HUES6 (cell line): Measurements from ENCODE around the gene BRIP1.

ENCODE experiments used
- H3K27ac ChIP-seq: 2 replicates; pipeline ENCODE4 v1.7.0; 2013; ENCODE audit warnings: low read depth, mild to moderate bottlenecking, low read length, inconsistent platforms
- H3K27me3 ChIP-seq: 2 replicates; pipeline ENCODE4 v1.6.1; 2013; ENCODE audit warnings: low read length; ENCODE audit not compliant: control insufficient read depth, insufficient read depth
- H3K36me3 ChIP-seq: 2 replicates; pipeline ENCODE4 v1.6.1; 2013; ENCODE audit warnings: low read length; ENCODE audit not compliant: control insufficient read depth, insufficient read depth
- H3K4me1 ChIP-seq: 2 replicates; pipeline ENCODE4 v1.6.1; 2013; ENCODE audit warnings: low read length; ENCODE audit not compliant: control insufficient read depth, insufficient read depth
- H3K4me3 ChIP-seq: 2 replicates; pipeline ENCODE4 v1.5.1; 2013; ENCODE audit warnings: low read depth, low read length
- H3K9ac ChIP-seq: one replicate; pipeline ENCODE4 v1.6.1; 2013; ENCODE audit warnings: mild to moderate bottlenecking, low read length
- H3K9me3 ChIP-seq: 2 replicates; pipeline ENCODE4 v1.6.1; 2013; ENCODE audit warnings: low read depth, low read length; ENCODE audit not compliant: control insufficient read depth, insufficient read depth

The BRIP1 gene

DNA sequence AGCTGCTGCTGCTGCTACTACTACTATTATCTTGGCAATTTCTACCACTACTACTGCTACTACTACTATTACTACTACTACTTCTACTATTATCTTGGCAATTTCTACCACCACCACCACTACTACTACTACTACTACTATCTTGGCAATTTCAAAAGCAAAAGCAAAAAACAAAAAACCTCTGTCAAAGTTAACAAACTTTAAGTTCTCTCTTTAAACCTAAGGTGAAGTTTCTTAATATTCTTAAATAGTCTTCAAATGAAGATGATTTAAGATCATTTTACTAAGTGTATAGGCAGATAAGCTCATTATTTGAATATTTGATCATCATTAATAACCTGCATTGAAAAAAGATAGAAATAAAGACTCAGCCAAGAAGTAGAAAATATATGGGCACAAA lies 118.5 kb downstream of the BRIP1 start:
- Histone ChIP-seq H3K9me3 (peaks cover 17% of the 10 kb centered on the region), H3K4me3 (no peak overlapping the region), H3K4me1 (no peaks in the 10 kb centered on the region), H3K27ac (no peak overlapping the region), H3K27me3 (no peaks in the 10 kb centered on the region), H3K9ac (no peak overlapping the region), H3K36me3 (peaks cover 43% of the 10 kb centered on the region)

DNA sequence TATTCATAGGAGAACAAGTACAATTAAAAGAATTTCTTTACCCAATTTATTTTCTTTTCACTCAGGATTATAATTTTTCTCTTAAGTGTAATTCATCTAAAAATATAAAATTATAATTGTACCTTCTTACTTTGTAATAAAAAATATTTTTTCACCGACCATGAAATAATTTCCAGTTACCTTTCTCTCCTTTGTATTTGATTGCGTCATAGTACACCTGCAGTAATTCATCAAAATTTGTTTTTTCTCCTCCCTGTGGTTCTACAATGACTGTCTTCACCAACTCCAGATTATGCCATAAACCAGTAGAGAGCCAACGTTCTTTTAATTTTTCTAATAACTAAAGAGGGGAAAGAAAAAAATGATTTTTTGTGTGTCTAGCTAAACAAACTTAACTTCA lies 119.1 kb downstream of the BRIP1 start:
- Histone ChIP-seq H3K27ac (no peak overlapping the region), H3K9me3 (peaks cover 17% of the 10 kb centered on the region), H3K9ac (no peak overlapping the region), H3K27me3 (no peaks in the 10 kb centered on the region), H3K4me3 (no peak overlapping the region), H3K36me3 (peaks cover 47% of the 10 kb centered on the region), H3K4me1 (no peaks in the 10 kb centered on the region)

DNA sequence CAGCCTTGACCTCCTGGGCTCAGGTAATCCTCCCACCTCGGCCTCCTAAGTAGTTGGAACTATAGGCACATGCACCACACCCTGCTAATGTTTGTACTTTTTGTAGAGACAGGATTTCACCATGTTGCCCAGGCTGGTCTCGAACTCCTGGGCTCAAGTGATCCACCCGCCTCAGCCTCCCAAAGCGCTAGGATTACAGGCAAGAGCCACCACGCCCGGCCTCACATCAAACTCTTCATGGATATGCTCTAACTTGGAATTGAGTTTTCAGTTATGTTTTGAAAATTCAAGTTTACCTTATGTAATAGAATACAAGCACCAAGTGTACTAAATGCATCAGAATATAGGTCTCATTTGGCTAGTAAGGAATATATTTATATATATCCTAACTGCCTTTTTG lies 119.6 kb downstream of the BRIP1 start:
- Histone ChIP-seq H3K36me3 (peaks cover 52% of the 10 kb centered on the region), H3K27ac (no peak overlapping the region), H3K27me3 (no peaks in the 10 kb centered on the region), H3K9ac (no peak overlapping the region), H3K9me3 (peaks cover 17% of the 10 kb centered on the region), H3K4me1 (no peaks in the 10 kb centered on the region), H3K4me3 (no peak overlapping the region)

DNA sequence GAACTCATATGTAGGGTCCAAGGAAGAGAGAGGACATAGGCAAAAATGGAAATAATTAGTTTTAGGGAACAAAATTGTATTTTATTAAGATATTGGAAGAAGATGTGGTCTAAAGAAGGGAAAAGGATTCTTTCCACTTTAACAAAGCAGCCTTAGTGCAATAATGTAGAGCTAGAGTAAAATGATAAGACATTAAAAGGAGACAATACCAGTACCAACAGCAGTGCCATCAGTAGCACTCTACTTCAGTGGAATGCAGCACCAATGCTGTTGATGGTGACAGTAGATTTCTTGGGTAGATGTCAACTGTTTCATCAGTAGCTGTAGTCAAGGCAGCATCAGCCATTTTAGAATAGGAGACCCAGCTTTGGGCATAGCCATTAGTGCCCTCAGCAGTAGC lies 124.3 kb downstream of the BRIP1 start:
- Histone ChIP-seq H3K36me3 (peaks cover 53% of the 10 kb centered on the region), H3K4me3 (no peak overlapping the region), H3K27me3 (no peaks in the 10 kb centered on the region), H3K9ac (no peak overlapping the region), H3K9me3 (peaks cover 6% of the 10 kb centered on the region), H3K27ac (no peak overlapping the region), H3K4me1 (no peaks in the 10 kb centered on the region)

DNA sequence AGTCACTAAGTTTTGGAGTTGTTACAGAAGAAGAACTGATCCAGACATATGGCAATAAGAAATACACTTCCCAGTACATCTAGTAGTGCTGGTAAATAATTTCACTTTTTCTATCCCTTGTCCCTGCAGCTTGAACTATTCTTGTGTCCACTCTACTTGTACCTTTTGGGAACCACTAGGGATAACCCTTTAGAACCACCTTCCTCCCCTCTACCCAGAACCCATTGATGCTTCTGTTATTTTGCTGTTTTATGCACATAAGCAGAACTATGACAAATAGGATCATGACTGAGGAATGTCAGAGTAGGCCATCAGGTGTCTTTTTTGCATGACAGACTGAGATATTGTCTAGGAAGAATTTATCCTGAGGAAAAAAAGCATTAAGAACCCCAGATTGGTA lies 125.1 kb downstream of the BRIP1 start:
- Histone ChIP-seq H3K9ac (no peak overlapping the region), H3K27ac (no peak overlapping the region), H3K4me3 (no peak overlapping the region), H3K27me3 (no peaks in the 10 kb centered on the region), H3K9me3 (peaks cover 6% of the 10 kb centered on the region), H3K4me1 (no peaks in the 10 kb centered on the region), H3K36me3 (peaks cover 51% of the 10 kb centered on the region)

DNA sequence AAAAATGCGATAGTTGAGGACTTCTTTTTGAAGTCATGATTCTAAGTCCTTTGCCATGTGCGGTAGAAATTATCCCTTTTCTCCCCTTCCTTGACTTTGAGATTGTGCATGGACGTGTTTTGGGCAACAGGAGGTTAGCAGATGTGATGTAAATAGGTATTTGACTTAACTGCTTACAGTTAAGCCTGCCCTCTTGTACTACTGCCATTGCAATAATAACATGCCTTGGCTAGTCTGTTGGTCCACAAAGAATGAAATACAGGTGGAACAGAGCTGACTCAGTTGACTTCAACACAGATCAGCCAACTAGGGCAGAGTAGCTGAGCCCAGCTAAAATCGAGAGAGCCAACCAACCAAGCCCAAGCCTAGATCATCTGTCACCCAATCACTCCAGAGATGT lies 125.5 kb downstream of the BRIP1 start:
- H3K4me1 ChIP-seq = no peaks in the 10 kb centered on the region
- no peak overlapping the region for H3K27ac ChIP-seq
- no peaks in the 10 kb centered on the region for H3K27me3 ChIP-seq
- H3K9me3 ChIP-seq = peaks cover 6% of the 10 kb centered on the region
- H3K9ac ChIP-seq = no peak overlapping the region
- H3K4me3 ChIP-seq = no peak overlapping the region
- peaks cover 49% of the 10 kb centered on the region for H3K36me3 ChIP-seq

DNA sequence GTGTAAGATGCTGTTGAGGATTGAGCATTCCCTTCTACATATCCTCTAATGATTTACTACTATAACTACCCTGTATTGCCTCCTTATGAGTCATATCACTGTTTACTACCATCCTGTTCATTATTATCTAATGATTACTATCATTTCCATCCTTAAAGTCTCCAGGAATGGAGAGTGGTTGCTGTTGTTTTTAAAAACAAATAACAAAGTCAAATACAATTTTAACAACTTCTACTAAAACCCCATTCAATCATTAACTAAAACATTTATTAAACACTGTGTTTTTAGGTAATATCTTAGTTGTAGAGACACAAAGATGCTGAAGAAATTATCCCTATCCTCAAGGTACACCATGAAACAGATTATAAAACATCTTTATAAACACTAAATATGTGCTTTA lies 126.9 kb downstream of the BRIP1 start:
- no peak overlapping the region for H3K27ac ChIP-seq
- peaks cover 6% of the 10 kb centered on the region for H3K9me3 ChIP-seq
- H3K4me1 ChIP-seq = no peaks in the 10 kb centered on the region
- no peak overlapping the region for H3K4me3 ChIP-seq
- no peak overlapping the region for H3K9ac ChIP-seq
- no peaks in the 10 kb centered on the region for H3K27me3 ChIP-seq
- peaks cover 36% of the 10 kb centered on the region for H3K36me3 ChIP-seq

DNA sequence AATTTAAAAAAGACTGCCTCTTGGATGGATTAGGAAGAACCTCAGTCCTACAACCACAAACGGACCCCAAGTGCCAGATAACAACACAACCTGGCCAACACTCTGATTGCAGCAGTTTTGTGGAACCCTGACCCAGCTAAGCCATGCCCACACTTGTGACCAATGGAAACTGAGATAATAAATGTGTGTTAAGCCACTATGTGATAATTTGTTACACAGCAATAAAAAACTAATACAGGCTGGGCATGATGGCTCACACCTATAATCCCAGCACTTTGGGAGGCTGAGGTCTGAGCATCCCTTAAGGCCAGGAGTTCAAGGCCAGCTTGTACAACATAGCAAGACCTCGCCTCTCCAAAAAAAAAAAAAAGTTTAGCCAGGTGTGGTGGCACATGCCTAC lies 127.5 kb downstream of the BRIP1 start:
- peaks cover 6% of the 10 kb centered on the region for H3K9me3 ChIP-seq
- no peak overlapping the region for H3K4me3 ChIP-seq
- H3K9ac ChIP-seq = no peak overlapping the region
- H3K27ac ChIP-seq = no peak overlapping the region
- no peaks in the 10 kb centered on the region for H3K27me3 ChIP-seq
- H3K4me1 ChIP-seq = no peaks in the 10 kb centered on the region
- H3K36me3 ChIP-seq = peaks cover 30% of the 10 kb centered on the region

DNA sequence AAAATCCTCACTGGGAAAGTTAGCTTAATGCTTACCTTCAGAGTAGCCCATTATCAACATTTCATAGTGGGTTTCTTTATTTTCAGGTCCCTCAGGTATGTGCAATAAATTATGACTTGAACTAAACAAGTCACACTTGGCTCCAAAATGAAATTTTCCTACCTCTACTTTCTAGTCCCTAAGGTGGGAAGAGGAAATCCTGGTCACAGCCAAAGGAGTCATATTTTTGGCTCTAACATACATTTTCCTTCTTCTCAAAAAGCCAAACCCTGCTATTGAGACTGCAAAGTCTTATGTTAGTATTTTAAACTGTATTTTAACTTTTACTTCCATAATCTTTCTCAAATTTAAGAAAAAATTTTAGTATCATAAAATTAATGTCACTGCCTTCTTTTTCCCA lies 128.9 kb downstream of the BRIP1 start:
- H3K4me3 ChIP-seq = no peak overlapping the region
- H3K9me3 ChIP-seq = peaks cover 6% of the 10 kb centered on the region
- peaks cover 18% of the 10 kb centered on the region for H3K36me3 ChIP-seq
- H3K27ac ChIP-seq = no peak overlapping the region
- H3K4me1 ChIP-seq = no peaks in the 10 kb centered on the region
- H3K9ac ChIP-seq = no peak overlapping the region
- no peaks in the 10 kb centered on the region for H3K27me3 ChIP-seq

DNA sequence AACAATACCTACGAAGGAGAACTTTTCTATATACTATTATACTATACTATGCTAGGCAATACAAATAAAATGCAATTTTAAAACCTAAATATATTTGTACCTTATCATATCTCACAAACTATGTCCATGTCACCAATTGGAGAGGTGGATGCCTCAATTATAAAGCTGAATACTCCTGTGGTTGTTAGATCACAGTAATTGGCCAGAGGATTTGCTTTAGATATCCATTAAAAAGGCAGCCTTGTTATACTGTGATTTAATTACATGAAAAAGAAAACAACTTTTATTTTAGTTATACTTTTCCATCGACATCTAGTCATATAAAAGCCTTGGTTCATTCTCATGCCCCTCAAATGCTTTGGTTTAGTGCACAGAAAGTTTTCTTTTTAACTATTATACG lies 129.3 kb downstream of the BRIP1 start:
- H3K4me3 ChIP-seq = no peak overlapping the region
- H3K36me3 ChIP-seq = peaks cover 14% of the 10 kb centered on the region
- peaks cover 6% of the 10 kb centered on the region for H3K9me3 ChIP-seq

DNA sequence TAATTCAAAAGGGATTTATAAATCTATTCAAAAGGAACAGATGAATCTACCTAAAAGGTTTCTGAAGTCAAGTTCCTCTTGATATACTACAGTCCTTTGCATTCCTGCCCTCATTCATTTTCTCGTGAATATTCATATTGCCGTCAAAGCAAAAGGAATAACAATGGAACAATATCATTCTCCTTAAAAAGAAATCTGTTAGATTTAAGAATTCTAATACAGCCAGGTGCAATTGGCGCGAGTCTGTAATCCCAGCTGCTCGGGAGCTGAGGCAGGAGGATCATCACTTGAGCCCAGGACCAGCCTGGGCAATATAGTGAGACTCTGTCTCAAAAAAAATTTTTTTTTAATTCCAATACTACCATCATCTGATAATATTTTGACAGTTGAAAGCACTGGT lies 130.3 kb downstream of the BRIP1 start:
- no peaks in the 10 kb centered on the region for H3K4me1 ChIP-seq
- H3K9ac ChIP-seq = no peak overlapping the region
- H3K9me3 ChIP-seq = peaks cover 5% of the 10 kb centered on the region
- no peaks in the 10 kb centered on the region for H3K27me3 ChIP-seq
- no peak overlapping the region for H3K27ac ChIP-seq
- no peak overlapping the region for H3K4me3 ChIP-seq
- peaks cover 6% of the 10 kb centered on the region for H3K36me3 ChIP-seq

More for the DNA sequence above, 129.3 kb downstream of the BRIP1 start:
- Histone ChIP-seq H3K4me1 (no peaks in the 10 kb centered on the region), H3K27me3 (no peaks in the 10 kb centered on the region), H3K27ac (no peak overlapping the region), H3K9ac (no peak overlapping the region)

DNA sequence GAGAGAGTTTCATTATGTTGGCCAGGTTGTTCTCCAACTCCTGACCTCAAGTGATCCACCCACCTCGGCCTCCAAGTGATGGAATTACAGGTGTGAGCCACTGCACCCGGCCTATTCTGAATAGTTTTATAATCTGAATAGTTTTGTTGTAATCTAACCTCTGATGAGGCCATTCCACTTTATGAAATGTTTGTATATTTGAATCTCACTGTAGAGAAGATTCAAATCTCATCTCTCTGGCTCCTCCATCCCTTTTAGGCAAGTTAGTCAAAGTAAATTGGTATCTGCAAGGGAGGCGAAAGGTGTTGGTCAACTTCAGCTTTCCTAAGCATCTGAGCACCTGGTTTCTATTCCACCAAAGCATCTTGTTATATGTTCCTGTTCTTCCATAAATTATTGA lies 131.2 kb downstream of the BRIP1 start:
- no peak overlapping the region for H3K4me3 ChIP-seq
- H3K27me3 ChIP-seq = no peaks in the 10 kb centered on the region
- no peaks in the 10 kb centered on the region for H3K36me3 ChIP-seq
- H3K9me3 ChIP-seq = no peaks in the 10 kb centered on the region
- H3K9ac ChIP-seq = no peak overlapping the region
- H3K27ac ChIP-seq = no peak overlapping the region
- no peaks in the 10 kb centered on the region for H3K4me1 ChIP-seq
